GM19467 (cell line): ENCODE results near the gene PTPRD.

ENCODE experiments used
- ATAC-seq: cut with Tn5 transposase; IDR thresholded peaks from one replicate; pipeline ENCODE4 v1.9.1; 2021; ENCODE audit warnings: mild to moderate bottlenecking, moderate library complexity; ENCODE audit not compliant: unreplicated experiment

PTPRD gene

GRCh38 chr9:10208691-10209069 is 404.1 kb downstream of the PTPRD start:
- no peak for ATAC-seq

GRCh38 chr9:10204276-10204675 is 408.5 kb downstream of the PTPRD start:
- ATAC-seq: no peak

- ATAC-seq: no peak
Observed at GRCh38 chr9:10173561-10173960, 439.2 kb downstream of the PTPRD start.

- no peak for ATAC-seq
Observed at GRCh38 chr9:10172476-10172875, 440.3 kb downstream of the PTPRD start.

GRCh38 chr9:10168241-10168640 is 444.6 kb downstream of the PTPRD start:
- ATAC-seq: no peak

GRCh38 chr9:10148796-10149195 is 464.0 kb downstream of the PTPRD start:
- no peak for ATAC-seq

GRCh38 chr9:10146517-10147331 is 466.1 kb downstream of the PTPRD start:
- ATAC-seq: no peak

- no peak for ATAC-seq
Observed at GRCh38 chr9:10144355-10144754, 468.4 kb downstream of the PTPRD start.

- no peak for ATAC-seq
Observed at GRCh38 chr9:10135553-10135952, 477.2 kb downstream of the PTPRD start.

- ATAC-seq: no peak
Observed at GRCh38 chr9:10134266-10134665, 478.5 kb downstream of the PTPRD start.

- no peak for ATAC-seq
Observed at GRCh38 chr9:10130061-10130675, 482.6 kb downstream of the PTPRD start.

- no peak for ATAC-seq
Observed at GRCh38 chr9:10127867-10128266, 484.9 kb downstream of the PTPRD start.

- no peak for ATAC-seq
Observed at GRCh38 chr9:10112798-10113197, 500.0 kb downstream of the PTPRD start.

GRCh38 chr9:10112070-10112469 is 500.7 kb downstream of the PTPRD start:
- no peak for ATAC-seq

GRCh38 chr9:10108815-10109214 is 504.0 kb downstream of the PTPRD start:
- no peak for ATAC-seq

- no peak for ATAC-seq
Observed at GRCh38 chr9:10104774-10105173, 508.0 kb downstream of the PTPRD start.

- no peak for ATAC-seq
Observed at GRCh38 chr9:10095208-10095607, 517.6 kb downstream of the PTPRD start.

- no peak for ATAC-seq
Observed at GRCh38 chr9:10094563-10094962, 518.2 kb downstream of the PTPRD start.

- ATAC-seq: no peak
Observed at GRCh38 chr9:10080012-10080411, 532.8 kb downstream of the PTPRD start.

GRCh38 chr9:10079284-10079964 is 533.4 kb downstream of the PTPRD start:
- peak; percentile 60 for ATAC-seq

GRCh38 chr9:10071579-10071978 is 541.2 kb downstream of the PTPRD start:
- no peak for ATAC-seq
